ENCODE measurements around the gene PDE6A.

DNA sequence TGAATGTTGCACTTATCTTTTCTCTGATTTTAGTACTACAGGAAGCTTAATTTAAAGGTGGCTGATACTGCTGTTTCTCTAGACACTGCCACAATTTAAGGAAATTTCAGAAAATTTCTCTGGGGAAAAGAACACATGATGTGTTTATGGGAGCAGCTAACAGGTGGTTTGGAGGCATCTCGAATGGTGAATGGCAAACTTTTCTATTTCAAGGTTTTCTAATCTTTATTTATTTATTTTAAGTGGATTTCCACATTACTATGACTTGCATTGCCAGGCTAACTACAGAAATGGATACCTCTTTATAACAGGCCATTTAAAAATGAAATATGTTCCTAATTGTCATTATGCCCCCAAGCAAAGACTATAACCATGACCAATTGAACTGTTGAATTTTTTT is 50.4 kb downstream of the PDE6A start:
- TF ChIP-seq SMC3 (conservative IDR thresholded peaks at IDR 0.05; ENCODE audit: insufficient read depth, low read depth, low read length) = no peak
- TF ChIP-seq STAT5B (CRISPR knock-in tag; IDR thresholded peaks at IDR 0.05) = no peak
